Caki2 (cell line): ENCODE measurements around the gene HSFX4. TPM values are rescaled to one million over a fixed set of nuclear protein-coding genes. Genes with fewer than 3 reads are reported as not detected.

ENCODE experiments used
- DNase-seq: peaks from one replicate; pipeline ENCODE4 v3.0.0-alpha.2; 2015; ENCODE audit warnings: low read depth
- in situ Hi-C: cut with HindIII; loops from 2 replicates; pipeline ENCODE4 v1.10.0; 2016; ENCODE audit warnings: low sequenced_read_pairs, low pct_unique_long_range_greater_than_20kb, mixed read lengths
- total RNA-seq: library from RNA; depleted of rRNA; stranded (reverse); fragments of >200 nt; shearing (Covaris generic); gene quantifications from 2 replicates; pipeline ENCODE4 v1.2.3, GENCODE V29; 2014; ENCODE audit warnings: low replicate concordance; rRNA removed

Gene HSFX4
- total RNA-seq, 1 experiment from 2014 or later = not detected

DNA sequence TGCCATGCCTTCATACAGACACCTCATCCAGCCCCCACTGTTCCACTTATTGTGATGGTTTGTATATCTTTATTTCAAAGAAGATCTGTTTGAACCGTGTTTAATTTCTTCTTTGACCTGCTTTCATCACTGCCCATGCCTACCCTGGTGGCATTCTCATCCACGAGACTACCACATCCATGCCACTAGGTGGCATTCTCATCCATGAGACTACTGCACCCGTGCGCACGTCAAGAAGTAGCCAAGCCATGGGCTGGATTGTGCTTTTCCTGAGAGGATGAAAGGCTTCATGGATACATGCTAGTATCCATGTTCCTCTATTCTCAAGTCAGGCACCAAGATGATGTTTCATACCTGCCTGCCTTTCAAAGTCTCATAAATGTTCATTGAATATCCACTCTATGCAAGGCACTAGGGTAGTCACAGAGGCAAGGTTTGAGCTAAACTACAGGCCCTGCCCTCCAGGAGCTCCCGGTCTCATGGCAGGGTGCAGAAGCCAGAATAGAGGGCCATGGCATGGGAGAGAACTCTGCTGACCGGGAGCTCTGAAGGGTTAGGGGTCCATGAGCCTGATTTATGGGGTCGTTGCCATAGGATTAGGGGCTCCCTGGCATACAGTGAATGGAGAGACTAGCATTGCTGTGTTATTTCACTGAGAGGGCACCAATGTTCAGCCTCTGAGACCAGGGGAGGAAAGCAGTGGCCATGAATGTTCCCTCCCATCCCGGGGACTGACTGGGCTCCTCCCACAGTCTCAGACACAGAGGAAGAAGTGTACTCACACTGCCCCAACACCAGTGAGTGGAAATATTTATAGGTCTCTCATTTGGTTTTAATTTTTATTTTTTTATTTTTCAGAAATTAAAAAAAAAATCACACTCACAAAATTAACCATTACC is 33.7 kb downstream of the HSFX4 start:
- in situ Hi-C loops = no loop called here

DNA sequence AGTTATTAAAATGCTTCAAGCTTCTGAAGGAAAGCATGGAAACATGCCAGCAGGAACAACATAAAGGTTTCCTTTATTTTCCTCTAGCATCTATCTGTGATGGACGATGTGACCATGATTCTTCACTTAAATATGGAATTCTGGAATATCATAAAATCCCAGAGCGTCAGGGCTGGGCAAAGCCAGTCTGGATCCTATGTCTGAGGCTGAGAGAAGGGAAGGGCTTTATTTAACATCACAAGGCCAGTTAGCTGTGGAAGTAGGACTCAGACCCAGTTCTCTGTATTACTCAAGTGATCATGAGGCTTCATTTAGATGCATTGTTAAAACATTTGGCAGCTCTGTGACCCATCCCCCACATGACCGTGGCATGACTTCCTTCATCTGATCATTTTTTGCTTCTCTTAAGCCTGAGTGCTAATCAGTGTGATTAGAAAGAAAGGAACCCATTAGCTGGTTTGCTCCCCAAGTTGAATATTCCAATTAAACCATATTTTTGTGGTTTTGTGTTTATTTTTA is 49.8 kb downstream of the HSFX4 start:
- DNase-seq = no peak
- in situ Hi-C loops = no loop called here

More for the DNA sequence above, 33.7 kb downstream of the HSFX4 start:
- DNase-seq = peak; percentile 52

Other genes with a start within 250 kb of the HSFX4 start
- not detected in 2 replicates for gene MAGEA11, start 217.5 kb upstream of the HSFX4 start, total RNA-seq
- gene HSFX1, start 155.5 kb upstream of the HSFX4 start, total RNA-seq = 0.78 TPM in 1 of 2 replicates, not detected in the other
- gene MAGEA9, start 147.6 kb upstream of the HSFX4 start, total RNA-seq = not detected in 2 replicates
- not detected in 2 replicates for gene MAGEA8, start 48.4 kb upstream of the HSFX4 start, total RNA-seq
- gene EOLA2, start 8.9 kb downstream of the HSFX4 start, total RNA-seq = 52.0 and 55.3 TPM in 2 replicates